ENCODE data around the gene CCDC170.

DNA sequence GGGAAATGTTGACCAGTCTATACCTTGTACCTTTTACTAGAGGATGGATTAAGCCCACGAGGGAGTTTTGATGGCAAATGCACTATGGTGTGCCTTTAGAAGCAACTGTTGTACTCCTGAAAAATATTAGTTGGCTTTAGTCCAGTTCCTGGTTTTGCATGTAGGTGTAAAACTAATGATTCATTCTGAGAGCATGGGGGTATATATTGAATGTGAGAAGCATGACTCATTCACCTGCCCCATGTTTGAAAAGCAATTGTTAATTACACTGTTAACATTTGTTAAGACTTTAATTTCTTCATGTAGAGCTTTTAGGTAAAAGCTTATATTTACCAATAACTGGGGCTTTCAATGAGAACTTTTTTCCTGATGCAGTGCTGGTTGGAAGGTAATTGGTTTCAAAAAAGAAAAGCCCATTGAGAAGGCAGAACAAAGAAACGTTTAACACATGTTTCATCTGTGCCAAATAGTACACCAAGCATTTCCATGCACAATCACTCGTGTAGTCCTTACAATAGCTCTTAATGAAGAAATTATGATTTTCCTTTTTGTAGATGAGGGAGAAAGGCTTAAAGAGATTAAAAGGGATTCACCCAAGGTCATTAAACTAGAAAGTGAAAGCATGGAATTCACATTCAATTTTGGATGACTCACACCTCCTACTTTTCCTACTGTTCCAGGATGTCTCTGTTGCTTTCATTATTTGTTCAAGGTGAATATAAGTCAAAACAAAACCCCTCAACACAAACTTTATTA, 134.1 kb downstream of the CCDC170 start:
- TF ChIP-seq POLR2A (IDR thresholded peaks at IDR 0.05; ENCODE audit: borderline replicate concordance, extremely low read depth, insufficient read depth, insufficient read length) (no peak), CTCF (IDR thresholded peaks at IDR 0.05 in 2 of 3, conservative IDR thresholded peaks at IDR 0.05 in 1 of 3; ENCODE audit: borderline replicate concordance in 1 of 3, insufficient read depth in 1 of 3, low read depth in 2 of 3, low read length in 2 of 3) (no peak), MAX (IDR thresholded peaks at IDR 0.05) (peak; percentile 72), POLR2AphosphoS5 (IDR thresholded peaks at IDR 0.05; ENCODE audit: low read depth, low read length) (peak; percentile 38; the same call in 1 of the 2 replicates)
